SK-N-SH (cell line): ENCODE results near the gene ITCH. TPM values are rescaled to one million over a fixed set of nuclear protein-coding genes. Genes with fewer than 3 reads are reported as not detected.

Experiments used
- CTCF ChIA-PET: fragments of 300-600, 350-600 bp; formaldehyde crosslinking; extraction: SDS; loops from one replicate; lab custom pipeline; 2021; lab: Yijun Ruan, JAX
- POLR2A ChIA-PET: fragments of 350-600 bp; sonication (Branson Sonifier 250); formaldehyde crosslinking; extraction: SDS; loops from one replicate; lab custom pipeline; 2020; ENCODE audit warnings: antibody characterized with exemption, inconsistent platforms; lab: Yijun Ruan, JAX
- DNase-seq: peaks from one replicate; pipeline ENCODE4 v3.0.0; 2012
- H2AFZ ChIP-seq: fragments of 200-600 bp; sonication (generic); 2 replicates; pipeline ENCODE4 v1.8.1; 2016; ENCODE audit warnings: antibody characterized with exemption, mild to moderate bottlenecking, low read depth
- H3F3A ChIP-seq: fragments of 200-600 bp; sonication (generic); replicated peaks from 2 replicates; pipeline ENCODE3; 2016; ENCODE audit warnings: antibody characterized with exemption, mild to moderate bottlenecking; ENCODE audit not compliant: insufficient read depth
- H3K27ac ChIP-seq, 2 experiments: fragments of 200-500 bp in 1 of 2; fragments of 200-600 bp in 1 of 2; sonication (Bioruptor generic) in 1 of 2; sonication (generic), shearing (Covaris generic) in 1 of 2; 2 replicates each; pipeline versions ENCODE4 v1.5.1 to v1.6.1; 2014 to 2016; ENCODE audit warnings: low read depth in 2 of 2, inconsistent platforms in 1 of 2, low read length in 1 of 2, mild to moderate bottlenecking in 1 of 2, mixed read lengths in 1 of 2
- H3K27me3 ChIP-seq: fragments of 200-600 bp; sonication (generic), shearing (Covaris generic); 2 replicates; pipeline ENCODE4 v1.6.1; 2016; ENCODE audit warnings: mixed run types; ENCODE audit not compliant: insufficient read depth
- H3K36me3 ChIP-seq, 2 experiments: fragments of 200-500 bp in 1 of 2; fragments of 200-600 bp in 1 of 2; sonication (Bioruptor generic) in 1 of 2; sonication (generic) in 1 of 2; replicated peaks in 1 of 2; 2 replicates each; pipeline versions ENCODE3 to v1.5.1; 2014 to 2016; ENCODE audit warnings: low read length in 1 of 2, mild to moderate bottlenecking in 1 of 2; ENCODE audit not compliant: insufficient read depth in 2 of 2, control insufficient read depth in 1 of 2
- H3K4me1 ChIP-seq, 2 experiments: fragments of 200-500 bp in 1 of 2; fragments of 200-600 bp in 1 of 2; sonication (Bioruptor generic) in 1 of 2; sonication (generic), shearing (Covaris generic) in 1 of 2; 2 replicates each; pipeline versions ENCODE4 v1.5.1 to v1.6.1; 2014 to 2016; ENCODE audit warnings: low read depth in 1 of 2, low read length in 1 of 2, mixed run types in 1 of 2; ENCODE audit not compliant: insufficient read depth in 2 of 2, control insufficient read depth in 1 of 2
- H3K4me2 ChIP-seq: fragments of 200-600 bp; sonication (generic), shearing (Covaris generic); 2 replicates; pipeline ENCODE4 v1.6.1; 2017; ENCODE audit warnings: mixed run types
- H3K4me3 ChIP-seq, 2 experiments: fragments of 200-500 bp in 1 of 2; fragments of 200-600 bp in 1 of 2; sonication (Bioruptor generic) in 1 of 2; sonication (generic), shearing (Covaris generic) in 1 of 2; 2 replicates each; pipeline versions ENCODE4 v1.5.1 to v1.8.1; 2014 to 2016; ENCODE audit warnings: low read depth in 2 of 2, inconsistent platforms in 1 of 2, low read length in 1 of 2, mild to moderate bottlenecking in 1 of 2, mixed read lengths in 1 of 2, moderate library complexity in 1 of 2
- H3K79me2 ChIP-seq: fragments of 200-600 bp; sonication (generic); 2 replicates; pipeline ENCODE4 v1.8.1; 2017; ENCODE audit warnings: mild to moderate bottlenecking; ENCODE audit not compliant: insufficient read depth
- H3K9ac ChIP-seq: fragments of 200-600 bp; sonication (generic); 2 replicates; pipeline ENCODE4 v1.6.1; 2017; ENCODE audit warnings: mixed run types
- H3K9me2 ChIP-seq: fragments of 200-600 bp; sonication (generic); 2 replicates; pipeline ENCODE4 v1.6.1; 2017; ENCODE audit warnings: mixed run types
- H3K9me3 ChIP-seq: fragments of 200-600 bp; sonication (generic); 2 replicates; pipeline ENCODE4 v1.6.1; 2017; ENCODE audit warnings: mixed run types, mild to moderate bottlenecking, moderate library complexity
- H4K20me1 ChIP-seq: fragments of 200-600 bp; sonication (generic); 2 replicates; pipeline ENCODE4 v1.6.1; 2017; ENCODE audit warnings: mild to moderate bottlenecking, mixed run types; ENCODE audit not compliant: insufficient read depth
- CHD2 ChIP-seq: fragments of 150-350 bp; IDR thresholded peaks from 2 replicates; pipeline ENCODE4 v1.6.1; 2018; ENCODE audit warnings: low read length; ENCODE audit not compliant: partially characterized antibody
- ELF1 ChIP-seq: IDR thresholded peaks from 2 replicates; pipeline ENCODE4 v1.4.0; 2012
- EP300 ChIP-seq, 2 experiments: IDR thresholded peaks; 2 replicates each; pipeline versions ENCODE4 v1.4.0 to v1.6.1; 2012; ENCODE audit warnings: borderline replicate concordance in 1 of 2, low read depth in 1 of 2, low read length in 1 of 2
- EZH2phosphoT487 ChIP-seq: fragments of 200-600 bp; sonication (generic); IDR thresholded peaks from 2 replicates; pipeline ENCODE4 v1.6.1; 2017; ENCODE audit warnings: low read depth, mixed run types, mild to moderate bottlenecking, antibody characterized with exemption, moderate library complexity, borderline replicate concordance
- FOSL2 ChIP-seq: IDR thresholded peaks from 2 replicates; pipeline ENCODE4 v1.4.0; 2012; ENCODE audit warnings: low read depth, mild to moderate bottlenecking, moderate library complexity, borderline replicate concordance
- FOXJ3 ChIP-seq: sonication (generic); formaldehyde crosslinking; IDR thresholded peaks from 2 replicates; pipeline ENCODE4 v1.5.1; 2020; ENCODE audit warnings: mild to moderate bottlenecking, missing genetic modification reagents
- FOXM1 ChIP-seq: IDR thresholded peaks from 2 replicates; pipeline ENCODE4 v1.4.0; 2012; ENCODE audit warnings: low read depth, mild to moderate bottlenecking
- GABPA ChIP-seq: IDR thresholded peaks from 2 replicates; pipeline ENCODE4 v1.4.0; 2012; ENCODE audit warnings: low read depth, mild to moderate bottlenecking
- GATA2 ChIP-seq: sonication (generic); formaldehyde crosslinking; IDR thresholded peaks from 2 replicates; pipeline ENCODE4 v1.5.0; 2020; ENCODE audit warnings: mild to moderate bottlenecking, missing genetic modification reagents
- IRF3 ChIP-seq: fragments of 150-350 bp; IDR thresholded peaks from 2 replicates; pipeline ENCODE4 v1.6.1; 2016; ENCODE audit warnings: mild to moderate bottlenecking, low read depth, low read length
- JUND ChIP-seq: IDR thresholded peaks from 2 replicates; pipeline ENCODE4 v1.4.0; 2012
- SIN3A ChIP-seq: IDR thresholded peaks from 2 replicates; pipeline ENCODE4 v1.6.1; 2012; ENCODE audit warnings: low read depth, mild to moderate bottlenecking, low read length, moderate library complexity, borderline replicate concordance
- TCF12 ChIP-seq: IDR thresholded peaks from 2 replicates; pipeline ENCODE4 v1.4.0; 2012
- TEAD4 ChIP-seq: IDR thresholded peaks from 2 replicates; pipeline ENCODE4 v1.4.0; 2012; ENCODE audit warnings: mild to moderate bottlenecking, borderline replicate concordance; ENCODE audit not compliant: insufficient read depth
- USF2 ChIP-seq: fragments of 150-350 bp; IDR thresholded peaks from 2 replicates; pipeline ENCODE4 v1.6.1; 2017; ENCODE audit warnings: antibody characterized with exemption, low read length, low read depth, borderline replicate concordance
- WGBS: methylation state at CpG from one replicate; pipeline ENCODE4 v1.1.6; 2017; ENCODE audit warnings: low lambda C conversion rate; 5-methylcytosine and 5-hydroxymethylcytosine counted together
- polyA plus RNA-seq, 3 experiments: library from polyadenylated mRNA; depleted of rRNA; stranded (reverse); fragments of >200 nt; gene quantifications; 2 replicates each; pipeline ENCODE4 v1.2.3, GENCODE V29; 2012
- TF ChIP-seq, protein P1 (sequence below): IDR thresholded peaks from 2 replicates; pipeline ENCODE4 v1.6.1; 2012; ENCODE audit warnings: mild to moderate bottlenecking, low read depth, low read length, moderate library complexity

The ITCH gene
- polyA plus RNA-seq, 1 of the 3 experiments (the other 2 are of a cell fraction), result 3.8 TPM

DNA sequence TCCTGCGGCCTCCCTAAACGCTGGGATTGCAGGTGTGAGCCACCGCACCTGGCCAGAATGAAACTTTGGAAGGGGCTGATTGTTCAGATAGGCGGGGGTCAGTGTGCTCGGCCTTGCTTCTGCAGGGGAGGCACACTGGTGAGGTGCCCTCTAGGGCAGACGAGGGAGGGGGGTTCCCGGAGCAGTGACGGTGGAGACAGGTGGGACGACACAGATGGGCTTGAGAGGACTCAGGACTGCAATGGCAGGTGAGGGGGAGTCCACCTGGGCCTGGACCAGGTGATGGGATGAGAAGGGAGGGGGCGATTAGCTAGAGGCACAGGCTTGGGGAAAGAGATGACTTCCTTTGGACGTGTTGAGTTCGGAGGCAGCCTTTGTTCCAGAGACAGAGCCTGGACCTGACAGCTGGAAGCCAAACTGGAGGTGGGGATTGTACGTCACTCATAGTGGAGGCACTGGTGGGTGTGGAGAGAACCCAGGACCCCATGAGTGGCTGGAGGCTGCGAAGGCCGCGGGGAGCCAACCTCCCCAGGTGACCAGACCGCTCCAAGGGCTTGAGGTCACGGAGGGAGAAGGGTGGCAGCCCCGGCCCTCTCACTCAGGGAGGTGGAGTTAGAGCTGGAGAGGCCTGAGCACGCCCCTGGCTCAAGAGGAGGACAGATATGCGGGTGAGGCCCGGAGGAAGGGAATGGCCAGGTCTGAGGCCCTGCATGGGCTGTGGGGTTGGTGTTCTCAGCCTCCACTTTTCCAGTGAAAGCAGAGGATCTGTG lies 185.0 kb downstream of the ITCH start:
- POLR2A ChIA-PET, result no interaction called here
- no peak for DNase-seq
- H2AFZ ChIP-seq, result no peak overlapping the region

More for the DNA sequence above, 185.0 kb downstream of the ITCH start:
- Histone ChIP-seq H3K4me1 (no peaks in the 10 kb centered on the region), H3K4me2 (no peak overlapping the region), H3K4me3 (no peak overlapping the region), H3K9me3 (no peaks in the 10 kb centered on the region), H3K27ac (no peak overlapping the region), H3K36me3 (no peaks in the 10 kb centered on the region), H3K79me2 (no peaks in the 10 kb centered on the region), H3K9me2 (no peaks in the 10 kb centered on the region), H3F3A (no peaks in the 10 kb centered on the region), H4K20me1 (no peaks in the 10 kb centered on the region), H3K9ac (no peak overlapping the region), H3K27me3 (no peaks in the 10 kb centered on the region)
- TF ChIP-seq JUND (no peak), SIN3A (no peak), IRF3 (no peak), ELF1 (no peak), FOXM1 (no peak), FOXJ3 (CRISPR knock-in tag) (no peak), FOSL2 (no peak), CHD2 (no peak), TCF12 (no peak), EP300 (IDR thresholded peaks at IDR 0.05; ENCODE audit: borderline replicate concordance in 1 of 2, low read depth in 1 of 2, low read length in 1 of 2) (no peak), GATA2 (CRISPR knock-in tag) (no peak), USF2 (no peak), EZH2phosphoT487 (no peak), TEAD4 (no peak), GABPA (no peak)
- TF ChIP-seq, protein P1, sequence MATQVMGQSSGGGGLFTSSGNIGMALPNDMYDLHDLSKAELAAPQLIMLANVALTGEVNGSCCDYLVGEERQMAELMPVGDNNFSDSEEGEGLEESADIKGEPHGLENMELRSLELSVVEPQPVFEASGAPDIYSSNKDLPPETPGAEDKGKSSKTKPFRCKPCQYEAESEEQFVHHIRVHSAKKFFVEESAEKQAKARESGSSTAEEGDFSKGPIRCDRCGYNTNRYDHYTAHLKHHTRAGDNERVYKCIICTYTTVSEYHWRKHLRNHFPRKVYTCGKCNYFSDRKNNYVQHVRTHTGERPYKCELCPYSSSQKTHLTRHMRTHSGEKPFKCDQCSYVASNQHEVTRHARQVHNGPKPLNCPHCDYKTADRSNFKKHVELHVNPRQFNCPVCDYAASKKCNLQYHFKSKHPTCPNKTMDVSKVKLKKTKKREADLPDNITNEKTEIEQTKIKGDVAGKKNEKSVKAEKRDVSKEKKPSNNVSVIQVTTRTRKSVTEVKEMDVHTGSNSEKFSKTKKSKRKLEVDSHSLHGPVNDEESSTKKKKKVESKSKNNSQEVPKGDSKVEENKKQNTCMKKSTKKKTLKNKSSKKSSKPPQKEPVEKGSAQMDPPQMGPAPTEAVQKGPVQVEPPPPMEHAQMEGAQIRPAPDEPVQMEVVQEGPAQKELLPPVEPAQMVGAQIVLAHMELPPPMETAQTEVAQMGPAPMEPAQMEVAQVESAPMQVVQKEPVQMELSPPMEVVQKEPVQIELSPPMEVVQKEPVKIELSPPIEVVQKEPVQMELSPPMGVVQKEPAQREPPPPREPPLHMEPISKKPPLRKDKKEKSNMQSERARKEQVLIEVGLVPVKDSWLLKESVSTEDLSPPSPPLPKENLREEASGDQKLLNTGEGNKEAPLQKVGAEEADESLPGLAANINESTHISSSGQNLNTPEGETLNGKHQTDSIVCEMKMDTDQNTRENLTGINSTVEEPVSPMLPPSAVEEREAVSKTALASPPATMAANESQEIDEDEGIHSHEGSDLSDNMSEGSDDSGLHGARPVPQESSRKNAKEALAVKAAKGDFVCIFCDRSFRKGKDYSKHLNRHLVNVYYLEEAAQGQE, result no peak
- CTCF ChIA-PET, result interaction anchor here (0.6 to 2.1 kb wide), 4 partner anchors 9 to 235 kb away, joined by 3 to 8 read pairs (median 4); no protein-coding TSS in a partner anchor
- WGBS, result 92% methylated on average over 20 of the region's 22 CpGs
